ENCODE results near the gene APBA2. TPM values are rescaled to one million over a fixed set of nuclear protein-coding genes. Genes with fewer than 3 reads are reported as not detected.

APBA2 gene
- total and polyA plus RNA-seq, 5 donors, result 0.17 to 0.95 (median 0.38) TPM

GRCh38 chr15:29070471-29071231 is 184.9 kb downstream of the APBA2 start:
- Histone ChIP-seq H3K9me3 (ENCODE audit: control insufficient read depth, low read length) (no peaks in the 10 kb centered on the region), H3K27ac (ENCODE audit: low read length) (no peak overlapping the region), H3K27me3 (ENCODE audit: control insufficient read depth, insufficient read depth) (no peaks in the 10 kb centered on the region), H3K4me3 (ENCODE audit: low read length) (no peak overlapping the region), H3K4me1 (ENCODE audit: control insufficient read depth, insufficient read depth, low read length) (no peaks in the 10 kb centered on the region)
- no peak for DNase-seq
- ATAC-seq, result no peak
- intact Hi-C loops (cut with DNase I), result loop anchor here in 1 of 4 donors (10.0 kb wide), 1 partner anchor 54 kb away; no protein-coding TSS in a partner anchor
- 60% methylated on average over 17 of the region's 17 CpGs for WGBS

- DNase-seq (no peak), ATAC-seq (no peak)
- Histone ChIP-seq H3K4me1 (ENCODE audit: control insufficient read depth, insufficient read depth, low read length) (no peaks in the 10 kb centered on the region), H3K27me3 (ENCODE audit: control insufficient read depth, insufficient read depth) (no peaks in the 10 kb centered on the region), H3K4me3 (ENCODE audit: low read length) (no peak overlapping the region), H3K27ac (ENCODE audit: low read length) (no peak overlapping the region), H3K9me3 (ENCODE audit: control insufficient read depth, low read length) (no peaks in the 10 kb centered on the region)
- WGBS, result 76% methylated on average over 11 of the region's 11 CpGs
- intact Hi-C loops (cut with DNase I), result loop anchor here in 1 of 4 donors (10.0 kb wide), 1 partner anchor 53 kb away; no protein-coding TSS in a partner anchor
Measured at GRCh38 chr15:29071232-29071881, 185.6 kb downstream of the APBA2 start.

DNA sequence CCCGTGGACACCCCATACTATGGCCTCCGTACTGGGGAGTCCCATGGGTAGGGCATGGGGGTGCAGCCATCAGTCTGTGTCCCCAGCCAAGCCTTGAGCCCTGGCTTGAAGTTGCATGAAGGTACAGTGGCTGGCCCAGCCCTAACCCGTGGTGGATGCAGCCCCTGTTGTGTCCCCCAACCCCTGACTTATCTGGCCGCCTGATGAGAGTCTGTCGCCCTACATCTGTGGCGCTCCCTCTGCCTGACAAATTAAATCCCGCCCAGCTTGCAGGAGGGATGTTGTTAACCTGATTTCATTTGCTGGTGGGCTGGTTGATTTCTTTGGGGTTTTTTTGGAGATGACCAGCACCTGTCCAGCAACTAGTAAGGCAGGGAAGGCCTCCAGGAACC is 186.1 kb downstream of the APBA2 start:
- DNase-seq (no peak), ATAC-seq (no peak)
- Histone ChIP-seq H3K9me3 (ENCODE audit: control insufficient read depth, low read length) (no peaks in the 10 kb centered on the region), H3K4me3 (ENCODE audit: low read length) (no peak overlapping the region), H3K27me3 (ENCODE audit: control insufficient read depth, insufficient read depth) (no peaks in the 10 kb centered on the region), H3K27ac (ENCODE audit: low read length) (no peak overlapping the region), H3K4me1 (ENCODE audit: control insufficient read depth, insufficient read depth, low read length) (no peaks in the 10 kb centered on the region)
- 80% methylated on average over 7 of the region's 7 CpGs for WGBS
- intact Hi-C loops (cut with DNase I), result loop anchor here in 1 of 4 donors (10.0 kb wide), 1 partner anchor 53 kb away; no protein-coding TSS in a partner anchor

GRCh38 chr15:29072444-29072843 is 186.7 kb downstream of the APBA2 start:
- Histone ChIP-seq H3K4me3 (ENCODE audit: low read length) (no peak overlapping the region), H3K27me3 (ENCODE audit: control insufficient read depth, insufficient read depth) (no peaks in the 10 kb centered on the region), H3K9me3 (ENCODE audit: control insufficient read depth, low read length) (no peaks in the 10 kb centered on the region), H3K4me1 (ENCODE audit: control insufficient read depth, insufficient read depth, low read length) (no peaks in the 10 kb centered on the region), H3K27ac (ENCODE audit: low read length) (no peak overlapping the region)
- ATAC-seq (no peak), DNase-seq (no peak)
- intact Hi-C loops (cut with DNase I), result loop anchor here in 1 of 4 donors (10.0 kb wide), 1 partner anchor 52 kb away; no protein-coding TSS in a partner anchor
- WGBS, result 72% methylated on average over 5 of the region's 5 CpGs

DNA sequence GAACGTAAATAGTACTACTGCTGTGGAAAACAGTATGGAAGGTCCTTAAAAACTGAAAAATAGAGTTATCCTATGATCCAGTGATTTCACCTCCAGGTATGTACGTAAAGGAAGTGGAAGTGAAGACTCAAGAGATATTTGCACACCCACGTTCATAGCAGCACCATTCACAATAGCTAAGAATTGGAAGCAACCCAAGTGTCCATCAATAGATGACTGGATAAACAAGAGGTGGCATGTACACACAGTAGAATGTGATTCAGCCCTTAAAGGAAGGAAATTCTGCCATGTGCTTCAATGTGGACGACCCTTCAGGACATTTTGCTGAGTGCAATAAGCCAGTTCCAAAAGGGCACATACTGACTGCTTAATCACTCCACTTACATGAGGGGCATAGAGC is 188.3 kb downstream of the APBA2 start:
- ATAC-seq, result no peak
- intact Hi-C loops (cut with DNase I), result loop anchor here in 1 of 4 donors (10.0 kb wide), 1 partner anchor 51 kb away; no protein-coding TSS in a partner anchor
- no peaks in the 10 kb centered on the region for H3K4me1 ChIP-seq (ENCODE audit: control insufficient read depth, insufficient read depth, low read length)
- no peak for DNase-seq
- H3K4me3 ChIP-seq (ENCODE audit: low read length), result no peak overlapping the region
- H3K27ac ChIP-seq (ENCODE audit: low read length), result no peak overlapping the region
- 65% methylated on average over 4 of the region's 4 CpGs for WGBS
- H3K9me3 ChIP-seq (ENCODE audit: control insufficient read depth, low read length), result no peaks in the 10 kb centered on the region
- no peaks in the 10 kb centered on the region for H3K27me3 ChIP-seq (ENCODE audit: control insufficient read depth, insufficient read depth)

- Histone ChIP-seq H3K27ac (ENCODE audit: low read length) (no peak overlapping the region), H3K4me3 (ENCODE audit: low read length) (no peak overlapping the region), H3K27me3 (ENCODE audit: control insufficient read depth, insufficient read depth) (no peaks in the 10 kb centered on the region), H3K4me1 (ENCODE audit: control insufficient read depth, insufficient read depth, low read length) (no peaks in the 10 kb centered on the region), H3K9me3 (ENCODE audit: control insufficient read depth, low read length) (no peaks in the 10 kb centered on the region)
- intact Hi-C loops (cut with DNase I), result loop anchor here in 1 of 4 donors (10.0 kb wide), 1 partner anchor 46 kb away; no protein-coding TSS in a partner anchor
- DNase-seq (no peak), ATAC-seq (no peak)
- 81% methylated on average over 10 of the region's 10 CpGs for WGBS
Measured at GRCh38 chr15:29078541-29078940, 192.8 kb downstream of the APBA2 start.

- ATAC-seq (no peak), DNase-seq (no peak)
- intact Hi-C loops (cut with DNase I), result loop anchor here in 1 of 4 donors (10.0 kb wide), 1 partner anchor 45 kb away; no protein-coding TSS in a partner anchor
- Histone ChIP-seq H3K27ac (ENCODE audit: low read length) (no peak overlapping the region), H3K9me3 (ENCODE audit: control insufficient read depth, low read length) (no peaks in the 10 kb centered on the region), H3K4me3 (ENCODE audit: low read length) (no peak overlapping the region), H3K27me3 (ENCODE audit: control insufficient read depth, insufficient read depth) (no peaks in the 10 kb centered on the region), H3K4me1 (ENCODE audit: control insufficient read depth, insufficient read depth, low read length) (no peaks in the 10 kb centered on the region)
- WGBS, result 81% methylated on average over 5 of the region's 5 CpGs
Measured at GRCh38 chr15:29079479-29079878, 193.7 kb downstream of the APBA2 start.

DNA sequence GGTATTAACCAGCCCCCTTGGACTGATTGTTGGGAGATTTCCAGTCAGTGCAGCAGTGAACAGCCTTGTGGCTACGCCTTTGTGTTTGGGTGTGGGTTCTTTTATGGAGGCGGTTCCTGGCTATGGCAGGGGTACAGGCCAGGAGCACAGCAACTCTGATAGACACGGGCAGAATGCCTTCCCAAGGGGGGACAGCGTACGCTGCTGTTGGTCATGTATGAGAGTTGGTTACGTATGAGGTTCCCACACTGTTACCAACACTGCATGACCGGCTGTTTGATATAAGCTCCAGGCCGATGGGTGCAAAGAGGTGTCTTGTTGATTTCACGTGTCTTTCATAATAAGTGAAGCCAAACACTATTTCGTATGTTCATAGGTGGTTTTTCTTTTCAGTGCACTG is 196.0 kb downstream of the APBA2 start:
- no peaks in the 10 kb centered on the region for H3K27me3 ChIP-seq (ENCODE audit: control insufficient read depth, insufficient read depth)
- DNase-seq, result no peak
- H3K4me1 ChIP-seq (ENCODE audit: control insufficient read depth, insufficient read depth, low read length), result no peaks in the 10 kb centered on the region
- peak in 1 of 2 donors; percentile 43 for ATAC-seq
- no peaks in the 10 kb centered on the region for H3K9me3 ChIP-seq (ENCODE audit: control insufficient read depth, low read length)
- WGBS, result 91% methylated on average over 10 of the region's 10 CpGs
- no peak overlapping the region for H3K27ac ChIP-seq (ENCODE audit: low read length)
- no peak overlapping the region for H3K4me3 ChIP-seq (ENCODE audit: low read length)
- intact Hi-C loops (cut with DNase I), result no loop called here

GRCh38 chr15:29083161-29083560 is 197.4 kb downstream of the APBA2 start:
- 95% methylated on average over 4 of the region's 4 CpGs for WGBS
- DNase-seq, result no peak

GRCh38 chr15:29083858-29084257 is 198.1 kb downstream of the APBA2 start:
- ATAC-seq (no peak), DNase-seq (no peak)
- Histone ChIP-seq H3K4me3 (ENCODE audit: low read length) (no peak overlapping the region), H3K9me3 (ENCODE audit: control insufficient read depth, low read length) (no peaks in the 10 kb centered on the region), H3K4me1 (ENCODE audit: control insufficient read depth, insufficient read depth, low read length) (no peaks in the 10 kb centered on the region), H3K27me3 (ENCODE audit: control insufficient read depth, insufficient read depth) (no peaks in the 10 kb centered on the region), H3K27ac (ENCODE audit: low read length) (no peak overlapping the region)
- intact Hi-C loops (cut with DNase I), result no loop called here
- WGBS, result 87% methylated on average over 2 of the region's 2 CpGs

More at GRCh38 chr15:29083161-29083560, 197.4 kb downstream of the APBA2 start:
- no peak for ATAC-seq
- Histone ChIP-seq H3K4me3 (ENCODE audit: low read length) (no peak overlapping the region), H3K4me1 (ENCODE audit: control insufficient read depth, insufficient read depth, low read length) (no peaks in the 10 kb centered on the region), H3K27ac (ENCODE audit: low read length) (no peak overlapping the region), H3K27me3 (ENCODE audit: control insufficient read depth, insufficient read depth) (no peaks in the 10 kb centered on the region), H3K9me3 (ENCODE audit: control insufficient read depth, low read length) (no peaks in the 10 kb centered on the region)
- intact Hi-C loops (cut with DNase I), result no loop called here

- no peaks in the 10 kb centered on the region for H3K27me3 ChIP-seq (ENCODE audit: control insufficient read depth, insufficient read depth)
- DNase-seq (no peak), ATAC-seq (no peak)
- H3K27ac ChIP-seq (ENCODE audit: low read length), result no peak overlapping the region
- no peaks in the 10 kb centered on the region for H3K9me3 ChIP-seq (ENCODE audit: control insufficient read depth, low read length)
- WGBS, result 78% methylated on average over 5 of the region's 5 CpGs
- no peaks in the 10 kb centered on the region for H3K4me1 ChIP-seq (ENCODE audit: control insufficient read depth, insufficient read depth, low read length)
- intact Hi-C loops (cut with DNase I), result no loop called here
- H3K4me3 ChIP-seq (ENCODE audit: low read length), result no peak overlapping the region
Measured at GRCh38 chr15:29086001-29086400, 200.2 kb downstream of the APBA2 start.
